ENCODE results near the gene CSN2.
"Not testable (repeated sequence)": the region's sequence is repeated elsewhere in the genome, so short reads cannot be mapped to it uniquely, and the experiment has no call there.

The CSN2 gene

GRCh38 chr4:69957209-69957608, 8.3 kb downstream of the CSN2 start:
- no peak for DNase-seq (ENCODE audit: low read depth)
- no peak for TF ChIP-seq CTCF (conservative IDR thresholded peaks at IDR 0.05; ENCODE audit: control insufficient read depth, insufficient read depth, low read depth, low read length)
- no peak overlapping the region for H3K4me3 ChIP-seq (ENCODE audit: control insufficient read depth, low read depth, low read length)

- no peak overlapping the region for H3K4me3 ChIP-seq (ENCODE audit: control insufficient read depth, low read depth, low read length)
- peak; percentile 12 for DNase-seq (ENCODE audit: low read depth)
- TF ChIP-seq CTCF (conservative IDR thresholded peaks at IDR 0.05; ENCODE audit: control insufficient read depth, insufficient read depth, low read depth, low read length) = no peak
Observed at GRCh38 chr4:69951602-69952001, 13.9 kb downstream of the CSN2 start.

DNA sequence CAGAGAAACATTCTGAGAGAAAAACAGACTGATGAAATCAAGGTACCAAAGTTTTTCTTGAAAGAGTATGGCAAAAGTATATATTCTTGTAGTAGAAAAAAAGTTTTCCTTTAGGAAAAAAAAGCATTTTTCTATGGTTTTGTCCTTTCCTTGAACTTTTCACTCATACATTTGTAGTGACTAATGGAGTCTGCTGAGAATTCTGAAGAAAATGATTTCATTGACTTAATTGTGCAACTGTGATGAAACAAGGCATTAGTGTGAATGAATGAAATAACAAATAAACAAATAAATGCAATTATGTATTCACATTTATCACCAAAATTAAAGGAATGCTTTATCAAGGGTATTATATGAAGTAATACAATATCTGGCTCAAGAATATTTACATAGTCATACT, 29.0 kb downstream of the CSN2 start:
- peak; percentile 26 for DNase-seq (ENCODE audit: low read depth)
- no peak for TF ChIP-seq CTCF (conservative IDR thresholded peaks at IDR 0.05; ENCODE audit: control insufficient read depth, insufficient read depth, low read depth, low read length)
- no peak overlapping the region for H3K4me3 ChIP-seq (ENCODE audit: control insufficient read depth, low read depth, low read length)

DNA sequence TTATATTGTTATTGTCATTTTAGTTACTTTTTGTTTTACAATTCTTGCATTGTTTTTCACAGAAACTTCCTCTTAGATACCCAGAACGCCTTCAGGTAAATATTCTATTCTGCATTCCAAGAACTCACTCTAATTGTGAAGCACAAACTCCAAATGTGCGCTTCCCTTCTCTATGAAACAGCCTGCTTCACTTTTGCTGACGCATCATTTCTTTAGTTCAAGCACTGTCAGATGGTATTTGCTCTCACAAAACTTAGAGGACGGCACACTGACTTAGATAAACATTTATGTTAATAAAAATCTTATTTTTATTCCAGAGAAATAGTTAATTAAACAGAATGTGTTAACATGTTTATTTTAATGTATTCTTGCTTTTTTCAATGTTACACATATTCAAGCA, 31.4 kb downstream of the CSN2 start:
- DNase-seq (ENCODE audit: low read depth) = no peak
- TF ChIP-seq CTCF (conservative IDR thresholded peaks at IDR 0.05; ENCODE audit: control insufficient read depth, insufficient read depth, low read depth, low read length) = no peak
- H3K4me3 ChIP-seq (ENCODE audit: control insufficient read depth, low read depth, low read length) = no peak overlapping the region

- no peak for TF ChIP-seq CTCF (conservative IDR thresholded peaks at IDR 0.05; ENCODE audit: control insufficient read depth, insufficient read depth, low read depth, low read length)
- DNase-seq (ENCODE audit: low read depth) = no peak
- H3K4me3 ChIP-seq (ENCODE audit: control insufficient read depth, low read depth, low read length) = no peak within 1 kb of the TSS
Observed at GRCh38 chr4:69930768-69931167, 34.8 kb downstream of the CSN2 start, which contains the start of gene CSN1S1. Gene CSN1S1, plus strand, starts transcription at chr4:69931068. Its CDS starts 1,488 bp downstream, at chr4:69932556.

DNA sequence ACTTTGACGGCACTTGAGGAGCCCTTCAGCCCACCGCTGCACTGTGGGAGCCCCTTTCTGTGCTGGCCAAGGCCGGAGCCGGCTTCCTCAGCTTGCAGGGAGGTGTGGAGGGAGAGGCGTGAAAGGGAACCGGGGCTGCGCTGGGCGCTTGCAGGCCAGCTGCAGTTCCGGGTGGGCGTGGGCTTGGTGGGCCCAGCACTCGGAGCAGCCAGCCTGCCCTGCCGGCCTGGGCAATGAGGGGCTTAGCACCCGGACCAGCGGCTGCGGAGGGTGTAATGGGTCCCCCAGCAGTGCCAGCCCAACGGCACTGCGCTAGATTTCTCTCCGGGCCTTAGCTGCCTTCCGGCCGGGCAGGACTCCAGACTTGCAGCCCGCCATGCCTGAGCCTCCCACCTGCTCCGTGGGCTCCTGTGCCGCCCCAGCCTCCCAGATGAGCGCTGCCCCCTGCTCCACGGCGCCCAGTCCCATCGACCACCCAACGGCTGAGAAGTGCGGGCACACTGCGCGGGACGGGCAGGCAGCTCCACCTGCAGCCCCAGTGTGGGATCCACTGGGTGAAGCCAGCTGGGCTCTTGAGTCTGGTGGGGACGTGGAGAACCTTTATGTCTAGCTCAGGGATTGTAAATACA, 41.6 kb downstream of the CSN2 start:
- DNase-seq (ENCODE audit: low read depth); H3K4me3 ChIP-seq (ENCODE audit: control insufficient read depth, low read depth, low read length): not testable (repeated sequence)

DNA sequence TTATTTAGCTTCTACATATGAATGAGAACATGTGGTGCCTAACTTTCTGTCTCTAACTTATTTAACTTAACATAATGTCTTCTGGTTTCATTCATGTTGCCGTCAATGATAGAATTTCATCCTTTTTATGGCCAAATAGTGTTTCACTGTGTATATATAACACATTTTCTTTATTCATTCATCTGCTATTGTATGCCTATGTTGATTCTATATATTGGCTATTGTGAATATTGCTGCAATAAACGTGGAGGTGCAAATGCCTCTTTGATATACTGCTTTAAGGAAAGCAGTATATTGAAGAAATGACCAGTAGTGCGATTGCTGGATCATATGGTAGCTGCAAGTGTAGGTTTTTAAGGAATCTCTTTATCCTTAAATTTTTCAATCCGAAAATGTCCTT, 44.7 kb downstream of the CSN2 start:
- no peak for TF ChIP-seq CTCF (conservative IDR thresholded peaks at IDR 0.05; ENCODE audit: control insufficient read depth, insufficient read depth, low read depth, low read length)
- DNase-seq (ENCODE audit: low read depth) = no peak
- no peak overlapping the region for H3K4me3 ChIP-seq (ENCODE audit: control insufficient read depth, low read depth, low read length)
